ENCODE measurements around the gene MTF2.

The MTF2 gene

DNA sequence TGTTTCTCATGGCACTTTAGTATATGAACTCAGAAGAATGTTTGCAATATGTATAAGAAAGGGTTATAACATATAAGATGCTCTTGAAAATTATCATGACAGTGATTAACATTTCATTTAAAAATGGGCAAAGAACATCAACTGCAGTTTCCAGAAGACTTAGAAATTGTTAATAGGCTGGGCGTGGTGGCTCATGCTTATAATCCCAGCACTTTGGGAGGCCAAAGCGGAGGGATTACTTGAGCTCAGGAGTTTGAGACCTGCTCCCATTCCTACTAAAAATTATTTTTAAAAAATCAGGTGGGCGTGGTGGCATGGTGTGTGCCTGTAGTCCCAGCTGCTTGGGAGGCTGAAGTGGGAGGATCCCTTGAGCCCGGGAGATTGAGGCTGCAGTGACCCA, 23.1 kb downstream of the MTF2 start:
- Histone ChIP-seq H3K27ac (no peak overlapping the region), H3K4me3 (ENCODE audit: low read depth in 1 of 2, low read length in 1 of 2) (no peak overlapping the region), H3K36me3 (peaks cover 5% of the 10 kb centered on the region), H3K4me1 (ENCODE audit: control insufficient read depth in 1 of 2, insufficient read depth in 1 of 2, low read depth in 1 of 2, low read length in 1 of 2) (peaks cover 0 to 4% of the 10 kb centered on the region in 2 experiments), H3K27me3 (no peaks in the 10 kb centered on the region), H3K9me3 (no peaks in the 10 kb centered on the region)
- TF ChIP-seq, protein P1, sequence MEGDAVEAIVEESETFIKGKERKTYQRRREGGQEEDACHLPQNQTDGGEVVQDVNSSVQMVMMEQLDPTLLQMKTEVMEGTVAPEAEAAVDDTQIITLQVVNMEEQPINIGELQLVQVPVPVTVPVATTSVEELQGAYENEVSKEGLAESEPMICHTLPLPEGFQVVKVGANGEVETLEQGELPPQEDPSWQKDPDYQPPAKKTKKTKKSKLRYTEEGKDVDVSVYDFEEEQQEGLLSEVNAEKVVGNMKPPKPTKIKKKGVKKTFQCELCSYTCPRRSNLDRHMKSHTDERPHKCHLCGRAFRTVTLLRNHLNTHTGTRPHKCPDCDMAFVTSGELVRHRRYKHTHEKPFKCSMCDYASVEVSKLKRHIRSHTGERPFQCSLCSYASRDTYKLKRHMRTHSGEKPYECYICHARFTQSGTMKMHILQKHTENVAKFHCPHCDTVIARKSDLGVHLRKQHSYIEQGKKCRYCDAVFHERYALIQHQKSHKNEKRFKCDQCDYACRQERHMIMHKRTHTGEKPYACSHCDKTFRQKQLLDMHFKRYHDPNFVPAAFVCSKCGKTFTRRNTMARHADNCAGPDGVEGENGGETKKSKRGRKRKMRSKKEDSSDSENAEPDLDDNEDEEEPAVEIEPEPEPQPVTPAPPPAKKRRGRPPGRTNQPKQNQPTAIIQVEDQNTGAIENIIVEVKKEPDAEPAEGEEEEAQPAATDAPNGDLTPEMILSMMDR (IDR thresholded peaks at IDR 0.05) = no peak

DNA sequence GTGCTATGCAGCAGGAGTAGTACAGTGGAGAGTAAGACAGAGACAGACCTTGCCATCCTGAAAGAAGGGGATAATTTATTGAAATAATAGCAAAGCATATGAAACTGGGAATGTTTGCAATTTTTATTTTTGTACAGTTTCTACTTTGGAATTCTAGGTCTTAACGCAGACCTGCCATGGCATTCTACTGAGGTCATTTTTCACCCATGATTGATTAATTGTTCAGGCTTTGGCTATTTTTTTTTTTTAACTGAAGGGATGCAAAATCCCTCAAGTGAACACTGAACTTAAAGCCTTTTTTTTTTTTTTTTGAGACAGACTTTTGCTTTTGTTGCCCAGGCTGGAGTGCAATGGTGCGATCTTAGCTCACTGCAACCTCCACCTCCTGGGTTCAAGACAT, 27.1 kb downstream of the MTF2 start:
- Histone ChIP-seq H3K36me3 (peaks cover 9% of the 10 kb centered on the region), H3K4me3 (ENCODE audit: low read depth in 1 of 2, low read length in 1 of 2) (no peak overlapping the region), H3K27ac (no peak overlapping the region), H3K4me1 (ENCODE audit: control insufficient read depth in 1 of 2, insufficient read depth in 1 of 2, low read depth in 1 of 2, low read length in 1 of 2) (peaks cover 1 to 4% of the 10 kb centered on the region in 2 experiments), H3K27me3 (no peaks in the 10 kb centered on the region), H3K9me3 (no peaks in the 10 kb centered on the region)
- TF ChIP-seq, protein P1 (IDR thresholded peaks at IDR 0.05) = no peak

DNA sequence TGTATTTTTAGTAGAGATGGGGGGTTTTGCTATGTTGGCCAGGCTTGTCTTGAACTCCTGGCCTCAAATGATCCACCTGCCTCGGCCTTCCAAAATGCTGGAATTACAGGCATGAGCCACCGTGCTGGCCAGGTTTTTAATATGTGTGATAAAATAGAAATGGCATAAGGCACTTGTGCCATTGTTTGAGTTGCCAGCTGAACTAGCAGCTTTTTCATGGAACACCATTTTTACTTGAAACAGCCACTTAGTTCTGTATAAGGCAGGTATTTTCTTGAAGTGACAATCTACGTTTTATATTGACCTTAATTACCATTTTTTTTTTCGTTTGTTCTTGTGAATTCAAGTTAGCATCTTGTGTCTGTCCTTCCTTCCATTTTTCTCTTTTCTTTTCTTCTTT, 28.3 kb downstream of the MTF2 start:
- TF ChIP-seq, protein P1 (IDR thresholded peaks at IDR 0.05) = no peak
- Histone ChIP-seq H3K36me3 (peaks cover 9% of the 10 kb centered on the region), H3K27me3 (no peaks in the 10 kb centered on the region), H3K9me3 (no peaks in the 10 kb centered on the region), H3K4me3 (ENCODE audit: low read depth in 1 of 2, low read length in 1 of 2) (no peak overlapping the region), H3K4me1 (ENCODE audit: control insufficient read depth in 1 of 2, insufficient read depth in 1 of 2, low read depth in 1 of 2, low read length in 1 of 2) (peaks cover 9 to 14% of the 10 kb centered on the region in 2 experiments), H3K27ac (no peak overlapping the region)

DNA sequence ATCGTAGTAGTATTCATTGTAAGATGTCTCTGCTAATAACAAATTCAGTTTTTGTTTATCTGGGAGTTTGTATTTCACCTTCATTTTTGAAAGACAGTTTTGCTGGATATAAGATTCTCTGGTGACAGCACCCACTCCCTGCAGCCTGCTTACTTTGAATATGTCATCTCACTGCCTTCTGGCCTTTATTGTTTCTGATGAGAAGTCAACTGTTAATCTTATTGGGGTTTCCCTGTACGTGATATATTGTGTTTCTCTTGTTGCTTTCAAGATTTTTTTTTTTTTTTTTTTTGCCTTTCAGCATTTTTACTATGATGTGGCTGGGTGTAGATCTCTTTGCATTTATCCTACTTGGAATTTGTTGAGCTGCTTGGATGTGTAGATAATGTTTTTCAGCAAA, 29.3 kb downstream of the MTF2 start:
- Histone ChIP-seq H3K4me1 (ENCODE audit: control insufficient read depth in 1 of 2, insufficient read depth in 1 of 2, low read depth in 1 of 2, low read length in 1 of 2) (peaks cover 9 to 14% of the 10 kb centered on the region in 2 experiments), H3K36me3 (peaks cover 9% of the 10 kb centered on the region), H3K4me3 (ENCODE audit: low read depth in 1 of 2, low read length in 1 of 2) (no peak overlapping the region), H3K9me3 (no peaks in the 10 kb centered on the region), H3K27me3 (no peaks in the 10 kb centered on the region), H3K27ac (no peak overlapping the region)
- TF ChIP-seq, protein P1 (IDR thresholded peaks at IDR 0.05) = no peak

DNA sequence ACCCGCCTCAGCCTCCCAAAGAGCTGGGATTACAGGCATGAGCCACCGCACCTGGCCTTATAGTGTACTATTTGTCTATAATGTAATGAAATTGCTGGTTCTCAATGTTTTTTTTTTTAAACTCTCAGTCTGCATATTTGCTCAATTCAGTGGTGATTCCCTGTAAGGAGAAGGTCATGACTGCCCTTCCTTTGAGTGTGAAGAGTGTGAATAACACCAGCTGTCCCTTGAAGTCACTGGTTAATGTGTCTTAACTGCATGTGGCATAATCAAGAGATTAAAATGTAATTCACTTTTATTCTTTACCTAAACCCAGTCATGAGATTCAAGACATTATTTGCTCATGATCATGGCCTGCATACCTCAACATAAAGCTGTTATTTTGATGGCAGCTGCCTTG, 30.5 kb downstream of the MTF2 start:
- Histone ChIP-seq H3K27me3 (no peaks in the 10 kb centered on the region), H3K4me3 (ENCODE audit: low read depth in 1 of 2, low read length in 1 of 2) (no peak overlapping the region), H3K36me3 (peaks cover 9% of the 10 kb centered on the region), H3K27ac (no peak overlapping the region), H3K9me3 (no peaks in the 10 kb centered on the region), H3K4me1 (ENCODE audit: control insufficient read depth in 1 of 2, insufficient read depth in 1 of 2, low read depth in 1 of 2, low read length in 1 of 2) (peaks cover 9 to 11% of the 10 kb centered on the region in 2 experiments)
- TF ChIP-seq, protein P1 (IDR thresholded peaks at IDR 0.05) = no peak

DNA sequence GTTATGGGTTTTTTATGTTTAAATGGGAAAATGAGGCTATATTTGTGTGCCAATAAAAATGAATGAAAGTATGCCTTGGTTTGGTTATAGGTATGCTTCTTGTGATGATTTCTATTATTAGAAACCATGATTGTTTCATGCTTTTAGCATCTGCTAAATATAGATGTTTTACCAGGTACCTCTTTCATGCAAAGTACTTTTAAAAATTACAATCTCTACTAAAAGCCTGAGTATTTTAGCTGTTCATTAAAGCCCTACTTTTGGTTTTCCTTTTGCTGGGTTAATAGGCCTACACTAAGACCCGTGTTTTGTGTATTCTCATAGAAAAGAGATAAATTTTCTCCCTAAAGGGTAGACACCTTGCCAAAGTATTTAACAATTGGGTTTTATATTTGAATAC, 32.0 kb downstream of the MTF2 start:
- H3K27ac ChIP-seq = peak overlapping the region; percentile 57
- peaks cover 18% of the 10 kb centered on the region for H3K36me3 ChIP-seq
- TF ChIP-seq, protein P1 (IDR thresholded peaks at IDR 0.05) = no peak
- no peak overlapping the region for H3K4me3 ChIP-seq (ENCODE audit: low read depth in 1 of 2, low read length in 1 of 2)
- no peaks in the 10 kb centered on the region for H3K9me3 ChIP-seq
- H3K27me3 ChIP-seq = no peaks in the 10 kb centered on the region
- H3K4me1 ChIP-seq (ENCODE audit: control insufficient read depth in 1 of 2, insufficient read depth in 1 of 2, low read depth in 1 of 2, low read length in 1 of 2) = peaks cover 9 to 11% of the 10 kb centered on the region in 2 experiments

All from neutrophil (primary cell).